ENCODE results near the gene ATP5F1B. TPM values are rescaled to one million over a fixed set of nuclear protein-coding genes. Genes with fewer than 3 reads are reported as not detected.

The ATP5F1B gene
- 100 to 1,000 TPM; 690 to 799 (median 765) TPM for total RNA-seq (2021; fragmentation: NEBNext Ultra II Directional; extraction: Animal tissue kit (Norgen Biotek cat#: 25700))
- long read RNA-seq, transcript ATP5F1B-201 (10 exons, 1,839 nt), result major isoform, 578 of 699 reads
- long read RNA-seq, transcript ATP5F1B-208 (2 exons, 457 nt), result minor isoform, 10 of 699 reads
- long read RNA-seq, partial matches to known transcripts, result 80 of 699 reads
- long read RNA-seq, other reads (novel, unspliced or antisense), result 31 of 699 reads

GRCh38 chr12:56645717-56646446 is at the start of gene ATP5F1B:
Gene ATP5F1B (minus strand): TSS chr12:56645984. CDS start chr12:56645963, 21 bp downstream.
- H3K4me1 Mint-ChIP-seq (ENCODE audit: low read depth), result peaks cover 25% of the 10 kb centered on the region
- peaks cover 38% of the 10 kb centered on the region for H3K36me3 Mint-ChIP-seq (ENCODE audit: low read depth)
- DNase-seq, result peak; percentile 100
- peaks cover 1% of the 10 kb centered on the region for H3K27me3 Mint-ChIP-seq (ENCODE audit: insufficient read depth)
- TF ChIP-seq, protein P1, sequence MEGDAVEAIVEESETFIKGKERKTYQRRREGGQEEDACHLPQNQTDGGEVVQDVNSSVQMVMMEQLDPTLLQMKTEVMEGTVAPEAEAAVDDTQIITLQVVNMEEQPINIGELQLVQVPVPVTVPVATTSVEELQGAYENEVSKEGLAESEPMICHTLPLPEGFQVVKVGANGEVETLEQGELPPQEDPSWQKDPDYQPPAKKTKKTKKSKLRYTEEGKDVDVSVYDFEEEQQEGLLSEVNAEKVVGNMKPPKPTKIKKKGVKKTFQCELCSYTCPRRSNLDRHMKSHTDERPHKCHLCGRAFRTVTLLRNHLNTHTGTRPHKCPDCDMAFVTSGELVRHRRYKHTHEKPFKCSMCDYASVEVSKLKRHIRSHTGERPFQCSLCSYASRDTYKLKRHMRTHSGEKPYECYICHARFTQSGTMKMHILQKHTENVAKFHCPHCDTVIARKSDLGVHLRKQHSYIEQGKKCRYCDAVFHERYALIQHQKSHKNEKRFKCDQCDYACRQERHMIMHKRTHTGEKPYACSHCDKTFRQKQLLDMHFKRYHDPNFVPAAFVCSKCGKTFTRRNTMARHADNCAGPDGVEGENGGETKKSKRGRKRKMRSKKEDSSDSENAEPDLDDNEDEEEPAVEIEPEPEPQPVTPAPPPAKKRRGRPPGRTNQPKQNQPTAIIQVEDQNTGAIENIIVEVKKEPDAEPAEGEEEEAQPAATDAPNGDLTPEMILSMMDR (IDR thresholded peaks at IDR 0.05), result no peak; the same call in 1 of the 2 replicates
- no peaks in the 10 kb centered on the region for H3K9me3 Mint-ChIP-seq
- peak within 1 kb of the TSS; percentile 98 for H3K27ac Mint-ChIP-seq
- H3K4me3 Mint-ChIP-seq, result peak within 1 kb of the TSS; percentile 98

DNA sequence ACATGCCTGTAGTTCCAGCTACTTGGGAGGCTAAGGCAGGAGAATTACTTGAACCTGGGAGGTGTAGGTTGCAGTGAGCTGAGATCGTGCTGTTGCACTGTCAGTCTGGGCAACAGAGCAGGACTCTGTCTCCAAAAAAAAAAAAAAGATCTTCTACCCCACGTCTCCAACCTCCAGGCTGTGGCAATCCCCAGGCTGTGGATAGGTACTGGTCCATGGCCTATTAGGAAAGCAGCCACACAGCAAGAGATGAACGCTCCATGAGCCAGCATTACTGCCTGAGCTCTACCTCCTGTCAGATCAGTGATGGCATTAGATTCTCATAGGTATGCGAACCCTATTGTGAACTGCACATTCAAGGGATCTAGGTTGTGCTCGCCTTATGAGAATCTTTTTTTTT is 48.4 kb upstream of the ATP5F1B start:
- TF ChIP-seq, protein P1 (IDR thresholded peaks at IDR 0.05), result no peak
- DNase-seq, result no peak
- H3K27me3 Mint-ChIP-seq (ENCODE audit: insufficient read depth), result 0 out of 2 replicates have a peak, but pooled peaks cover 3% of the 10 kb centered on the region
- H3K36me3 Mint-ChIP-seq (ENCODE audit: low read depth), result no peaks in the 10 kb centered on the region
- H3K4me1 Mint-ChIP-seq (ENCODE audit: low read depth), result peaks cover 9% of the 10 kb centered on the region
- H3K9me3 Mint-ChIP-seq, result no peaks in the 10 kb centered on the region
- no peak overlapping the region for H3K27ac Mint-ChIP-seq
- no peak overlapping the region for H3K4me3 Mint-ChIP-seq

DNA sequence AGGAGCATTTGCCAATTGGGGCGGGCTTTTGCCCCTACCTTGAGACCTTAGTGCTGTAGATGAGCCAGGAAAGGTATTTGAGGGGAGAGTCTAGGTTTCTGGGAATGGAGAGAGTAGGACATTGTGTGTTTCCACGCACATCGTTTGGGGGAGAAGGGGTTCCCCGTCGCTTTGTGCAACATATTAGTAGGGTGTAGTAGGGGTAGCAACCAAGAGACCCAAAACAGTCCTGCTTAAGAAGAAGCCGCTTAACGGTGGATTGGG is 43.0 kb upstream of the ATP5F1B start:
- H3K4me3 Mint-ChIP-seq, result peak overlapping the region; percentile 100
- H3K27me3 Mint-ChIP-seq (ENCODE audit: insufficient read depth), result peaks cover 9% of the 10 kb centered on the region
- no peaks in the 10 kb centered on the region for H3K9me3 Mint-ChIP-seq
- H3K27ac Mint-ChIP-seq, result peak overlapping the region; percentile 99
- peaks cover 28% of the 10 kb centered on the region for H3K4me1 Mint-ChIP-seq (ENCODE audit: low read depth)
- H3K36me3 Mint-ChIP-seq (ENCODE audit: low read depth), result peaks cover 30% of the 10 kb centered on the region
- TF ChIP-seq, protein P1 (IDR thresholded peaks at IDR 0.05), result no peak
- no peak for DNase-seq

DNA sequence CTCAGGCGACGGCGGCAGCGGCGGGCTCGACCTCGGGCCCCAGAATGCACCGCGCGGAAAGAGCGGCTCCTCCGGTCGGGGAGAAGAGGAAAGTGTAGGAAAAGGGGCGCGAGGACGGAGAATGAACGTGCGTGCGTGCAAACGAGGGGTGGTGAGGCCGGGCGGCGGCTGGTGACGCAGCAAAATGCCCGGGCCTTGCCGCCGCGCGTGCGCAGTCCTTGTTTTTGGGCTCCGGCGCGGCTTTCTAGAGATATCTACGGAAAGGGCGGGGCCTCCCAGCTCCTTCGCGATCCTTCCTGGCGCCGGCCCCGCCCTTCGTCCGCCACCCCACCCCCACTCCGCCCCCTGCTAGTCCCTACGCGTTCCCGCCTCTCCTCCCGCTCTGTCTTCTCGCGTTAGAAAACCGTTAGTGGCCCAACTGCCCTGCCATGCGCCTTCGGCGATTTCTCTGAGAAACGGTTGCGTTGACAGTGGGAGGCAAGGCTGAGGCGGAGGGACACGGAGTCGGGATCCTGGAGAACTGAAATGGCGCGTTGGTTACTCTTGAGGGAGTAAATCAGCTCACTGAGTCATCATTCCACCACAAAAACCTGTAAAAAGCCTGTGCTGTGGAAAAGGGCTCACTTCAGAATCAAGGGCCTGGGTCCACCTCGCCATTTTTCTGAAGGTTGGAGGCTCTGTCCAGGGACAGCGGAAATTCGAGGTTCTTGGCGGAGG is 42.5 kb upstream of the ATP5F1B start, which contains the start of gene PTGES3:
TSS of gene PTGES3 (minus strand) at position 156 of the 717 bp plus-strand sequence. CDS start 285 bp downstream, outside the sequence.
- H3K9me3 Mint-ChIP-seq, result no peaks in the 10 kb centered on the region
- DNase-seq, result peak; percentile 97
- TF ChIP-seq, protein P1 (IDR thresholded peaks at IDR 0.05), result no peak
- peak within 1 kb of the TSS; percentile 100 for H3K4me3 Mint-ChIP-seq
- peaks cover 28% of the 10 kb centered on the region for H3K4me1 Mint-ChIP-seq (ENCODE audit: low read depth)
- peaks cover 31% of the 10 kb centered on the region for H3K36me3 Mint-ChIP-seq (ENCODE audit: low read depth)
- peaks cover 9% of the 10 kb centered on the region for H3K27me3 Mint-ChIP-seq (ENCODE audit: insufficient read depth)
- peak within 1 kb of the TSS; percentile 99 for H3K27ac Mint-ChIP-seq

DNA sequence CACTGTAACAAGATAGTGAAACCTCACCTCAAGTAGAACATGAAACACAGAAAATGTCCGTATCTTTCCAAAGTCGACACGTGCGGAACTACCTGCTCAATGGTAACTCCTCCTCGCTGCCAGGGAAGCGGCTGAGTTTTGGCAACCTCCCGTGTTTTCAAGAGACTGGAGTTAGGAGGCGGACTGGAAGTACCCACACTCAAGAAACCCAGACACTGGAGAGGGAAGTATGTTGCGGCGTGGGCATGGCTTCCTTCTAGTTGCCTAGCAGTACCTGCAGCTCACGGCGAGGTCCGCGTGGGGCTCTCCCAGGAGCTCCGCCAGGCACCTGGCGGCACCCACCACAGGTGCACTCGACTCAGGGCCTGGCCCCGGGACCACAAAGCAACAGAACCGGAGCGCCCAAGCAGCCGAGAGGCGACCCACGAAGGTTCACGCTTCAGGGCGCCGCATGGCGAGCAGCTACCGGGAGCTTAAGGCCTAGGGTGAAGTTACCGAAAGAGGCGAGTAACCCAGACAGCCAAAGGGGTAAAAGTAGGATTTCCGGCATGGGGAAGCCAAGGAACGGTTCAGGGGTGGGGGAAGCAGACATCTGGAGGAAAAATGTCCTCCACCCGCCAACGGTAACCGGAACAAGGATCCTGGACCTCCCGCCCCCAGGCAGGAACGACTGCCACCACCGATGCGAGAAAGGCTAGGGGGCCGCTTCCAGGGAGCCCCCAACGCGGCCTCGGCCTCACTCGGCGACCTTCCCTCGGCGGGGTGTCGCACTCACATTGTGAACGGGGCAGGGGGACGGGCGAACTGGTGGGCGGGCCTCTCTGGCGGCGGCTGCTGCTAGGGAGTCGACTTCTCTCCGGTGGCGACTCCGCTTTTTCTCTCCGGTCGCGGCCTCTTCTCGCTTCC is 41.7 kb upstream of the ATP5F1B start:
- Mint-ChIP-seq H3K36me3 (ENCODE audit: low read depth) (peaks cover 32% of the 10 kb centered on the region), H3K27me3 (ENCODE audit: insufficient read depth) (peaks cover 9% of the 10 kb centered on the region), H3K4me3 (peak overlapping the region; percentile 100), H3K9me3 (no peaks in the 10 kb centered on the region), H3K4me1 (ENCODE audit: low read depth) (peaks cover 28% of the 10 kb centered on the region), H3K27ac (peak overlapping the region; percentile 99)
- TF ChIP-seq, protein P1 (IDR thresholded peaks at IDR 0.05), result no peak
- no peak for DNase-seq

All from HFFc6 (cell line).